Keratinocyte (primary cell): ENCODE data around the gene CLEC16A.

ENCODE experiments used
- CTCF ChIP-seq, 3 experiments: IDR thresholded peaks in 1 of 3; conservative IDR thresholded peaks in 1 of 3; optimal IDR thresholded peaks in 1 of 3; 2 replicates in 2 of 3; 3 replicates in 1 of 3; pipeline versions ENCODE3 to v1.5.1; 2011; ENCODE audit warnings: low read length in 3 of 3, mild to moderate bottlenecking in 3 of 3, moderate library complexity in 2 of 3, control low read depth in 1 of 3, inconsistent platforms in 1 of 3; ENCODE audit not compliant: insufficient read depth in 2 of 3; ENCODE audit errors: extremely low read depth in 1 of 3
- EZH2 ChIP-seq: IDR thresholded peaks from one replicate; pipeline ENCODE4 v1.6.1; 2012; ENCODE audit warnings: inconsistent platforms, mild to moderate bottlenecking, low read length, moderate library complexity

GRCh38 chr16:10987361-10988163 lies 43.2 kb downstream of the CLEC16A start:
- no peak for TF ChIP-seq CTCF (optimal IDR thresholded peaks at IDR 0.05 in 1 of 3, IDR thresholded peaks at IDR 0.05 in 1 of 3, conservative IDR thresholded peaks at IDR 0.05 in 1 of 3; ENCODE audit: extremely low read depth in 1 of 3, insufficient read depth in 2 of 3, low read length in 3 of 3)
- no peak for TF ChIP-seq EZH2
